Gastroesophageal sphincter (tissue), 3 donors: ENCODE data around the gene RIC3.

ENCODE experiments used
- POLR2AphosphoS5 ChIP-seq: sonication (generic); formaldehyde crosslinking; IDR thresholded peaks from one replicate; pipeline ENCODE4 v1.6.1; 2017; ENCODE audit warnings: antibody characterized with exemption
- TF ChIP-seq, protein P1 (sequence below), 4 experiments: fragments of 200-600 bp in 2 of 4; fragments of 450-650 bp in 2 of 4; sonication (generic) in 1 of 4; IDR thresholded peaks; one replicate each; pipeline ENCODE4 v1.5.1; 2017 to 2019; ENCODE audit warnings: antibody characterized with exemption in 4 of 4, mild to moderate bottlenecking in 2 of 4, moderate library complexity in 2 of 4

DNA sequence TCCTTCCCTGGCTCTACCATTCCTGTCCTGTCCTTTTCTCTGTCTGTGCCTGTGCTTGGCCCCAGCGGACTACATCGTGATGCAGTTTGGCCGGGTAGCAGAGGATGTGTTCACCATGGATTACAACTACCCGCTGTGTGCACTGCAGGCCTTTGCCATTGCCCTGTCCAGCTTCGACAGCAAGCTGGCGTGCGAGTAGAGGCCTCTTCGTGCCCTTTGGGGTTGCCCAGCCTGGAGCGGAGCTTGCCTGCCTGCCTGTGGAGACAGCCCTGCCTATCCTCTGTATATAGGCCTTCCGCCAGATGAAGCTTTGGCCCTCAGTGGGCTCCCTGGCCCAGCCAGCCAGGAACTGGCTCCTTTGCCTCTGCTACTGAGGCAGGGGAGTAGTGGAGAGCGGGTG lies 67.4 kb downstream of the RIC3 start:
- no peak for TF ChIP-seq POLR2AphosphoS5
- TF ChIP-seq, protein P1, sequence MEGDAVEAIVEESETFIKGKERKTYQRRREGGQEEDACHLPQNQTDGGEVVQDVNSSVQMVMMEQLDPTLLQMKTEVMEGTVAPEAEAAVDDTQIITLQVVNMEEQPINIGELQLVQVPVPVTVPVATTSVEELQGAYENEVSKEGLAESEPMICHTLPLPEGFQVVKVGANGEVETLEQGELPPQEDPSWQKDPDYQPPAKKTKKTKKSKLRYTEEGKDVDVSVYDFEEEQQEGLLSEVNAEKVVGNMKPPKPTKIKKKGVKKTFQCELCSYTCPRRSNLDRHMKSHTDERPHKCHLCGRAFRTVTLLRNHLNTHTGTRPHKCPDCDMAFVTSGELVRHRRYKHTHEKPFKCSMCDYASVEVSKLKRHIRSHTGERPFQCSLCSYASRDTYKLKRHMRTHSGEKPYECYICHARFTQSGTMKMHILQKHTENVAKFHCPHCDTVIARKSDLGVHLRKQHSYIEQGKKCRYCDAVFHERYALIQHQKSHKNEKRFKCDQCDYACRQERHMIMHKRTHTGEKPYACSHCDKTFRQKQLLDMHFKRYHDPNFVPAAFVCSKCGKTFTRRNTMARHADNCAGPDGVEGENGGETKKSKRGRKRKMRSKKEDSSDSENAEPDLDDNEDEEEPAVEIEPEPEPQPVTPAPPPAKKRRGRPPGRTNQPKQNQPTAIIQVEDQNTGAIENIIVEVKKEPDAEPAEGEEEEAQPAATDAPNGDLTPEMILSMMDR (IDR thresholded peaks at IDR 0.05): no peak
